Breast epithelium (tissue), 3 donors: Measurements from ENCODE around the gene FEM1A.

Source experiments
- POLR2A ChIP-seq: fragments of 450-650 bp; IDR thresholded peaks from one replicate; pipeline ENCODE4 v1.6.1; 2016; ENCODE audit warnings: antibody characterized with exemption, mild to moderate bottlenecking, moderate library complexity
- POLR2AphosphoS5 ChIP-seq, 3 donors: sonication (generic); formaldehyde crosslinking; IDR thresholded peaks; one replicate each; pipeline ENCODE4 v1.6.1; 2017; ENCODE audit warnings: antibody characterized with exemption in 3 of 3

DNA sequence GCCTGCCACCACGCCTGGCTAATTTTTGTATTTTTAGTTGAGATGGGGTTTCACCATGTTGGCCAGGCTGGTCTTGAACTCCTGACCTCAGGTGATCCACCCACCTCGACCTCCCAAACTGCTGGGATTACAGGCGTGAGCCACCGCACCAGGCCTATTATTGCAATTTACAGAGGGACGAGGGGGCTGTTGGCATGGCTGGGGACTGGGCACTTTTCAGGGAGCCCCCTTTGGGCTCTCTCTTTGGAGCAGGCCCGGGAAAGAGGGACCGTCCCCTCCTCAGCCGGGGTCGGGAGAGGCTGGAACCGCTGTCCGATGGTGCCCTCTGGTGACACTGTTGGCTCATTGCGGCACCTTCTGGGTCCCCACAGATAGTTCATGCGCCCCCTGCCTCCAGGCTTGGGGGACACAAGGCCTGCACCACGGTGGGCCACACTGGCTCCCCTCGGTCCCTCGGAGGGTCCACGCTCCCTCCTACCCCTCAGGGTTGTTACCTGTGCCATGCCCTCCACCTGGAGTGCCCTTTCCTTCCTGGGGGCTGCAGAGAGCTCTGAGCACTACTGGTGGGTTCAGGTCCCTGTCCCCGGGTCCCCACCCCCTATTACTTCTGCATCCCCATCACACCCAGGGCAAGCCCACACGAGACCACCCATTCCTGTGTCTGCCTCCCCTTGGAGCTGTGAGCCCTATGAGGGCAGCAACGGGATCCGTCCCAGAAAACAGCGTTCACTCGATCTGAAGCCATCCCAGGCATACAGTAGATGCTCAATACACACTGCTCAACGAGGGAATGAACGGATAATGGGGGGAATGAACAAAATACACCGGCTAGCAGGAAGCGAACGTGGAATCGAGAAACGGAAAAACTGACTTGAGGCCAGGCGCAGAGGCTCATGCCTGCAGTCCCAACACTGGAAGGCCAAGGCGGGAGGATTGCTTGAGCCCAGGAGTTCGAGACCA, 12.5 kb downstream of the FEM1A start:
- no peak for TF ChIP-seq POLR2AphosphoS5 (IDR thresholded peaks at IDR 0.05)
- no peak for TF ChIP-seq POLR2A
